ENCODE data around the gene WDR83. TPM values are rescaled to one million over a fixed set of nuclear protein-coding genes. Genes with fewer than 3 reads are reported as not detected.

Gene WDR83
- polyA plus RNA-seq, 4 donors: 10.9 to 23.8 (median 19.9) TPM

Other genes starting within 250 kb of the WDR83 start
- 1 to 10 TPM; 1.6 to 7.3 (median 2.4) TPM for gene ZNF443, start 225.8 kb upstream of the WDR83 start, polyA plus RNA-seq
- 1 to 10 TPM in 1 of 4 donors, under 1 TPM in 1, not detected in 2; 0.76 to 2.9 TPM for gene ZNF709, start 182.0 kb upstream of the WDR83 start, polyA plus RNA-seq
- gene ZNF564, start 115.3 kb upstream of the WDR83 start, polyA plus RNA-seq: 10 to 100 TPM in 2 of 4 donors, 1 to 10 TPM in 2; 6.5 to 14.9 (median 11.3) TPM
- 1 to 10 TPM in 2 of 4 donors, under 1 TPM in 1, not detected in 1; 0.45 to 3.0 (median 1.0) TPM for gene ZNF490, start 56.0 kb upstream of the WDR83 start, polyA plus RNA-seq
- gene ZNF791, start 55.9 kb upstream of the WDR83 start, polyA plus RNA-seq: 10 to 100 TPM in 1 of 4 donors, 1 to 10 TPM in 3; 4.7 to 17.7 (median 5.8) TPM
- 10 to 100 TPM; 42.7 to 64.8 (median 51.0) TPM for gene MAN2B1, start 65 bp upstream of the WDR83 start, polyA plus RNA-seq
- 10 to 100 TPM; 61.5 to 96.9 (median 66.8) TPM for gene DHPS, start 15.1 kb downstream of the WDR83 start, polyA plus RNA-seq
- gene GNG14, start 21.2 kb downstream of the WDR83 start, polyA plus RNA-seq: not detected
- 10 to 100 TPM in 1 of 4 donors, 1 to 10 TPM in 3; 4.5 to 11.8 (median 7.2) TPM for gene FBXW9, start 29.8 kb downstream of the WDR83 start, polyA plus RNA-seq
- 10 to 100 TPM in 3 of 4 donors, 1 to 10 TPM in 1; 9.8 to 41.3 (median 19.7) TPM for gene TNPO2, start 57.1 kb downstream of the WDR83 start, polyA plus RNA-seq
- 100 to 1,000 TPM; 210 to 376 (median 282) TPM for gene TRIR, start 67.9 kb downstream of the WDR83 start, polyA plus RNA-seq
- gene GET3, start 70.7 kb downstream of the WDR83 start, polyA plus RNA-seq: 10 to 100 TPM; 62.1 to 85.4 (median 69.8) TPM
- gene BEST2, start 85.0 kb downstream of the WDR83 start, polyA plus RNA-seq: 1 to 10 TPM in 1 of 4 donors, under 1 TPM in 2, not detected in 1; 0.10 to 3.4 (median 0.16) TPM
- 100 to 1,000 TPM in 3 of 4 donors, 10 to 100 TPM in 1; 61.8 to 206 (median 167) TPM for gene HOOK2, start 108.7 kb downstream of the WDR83 start, polyA plus RNA-seq
- gene JUNB, start 124.7 kb downstream of the WDR83 start, polyA plus RNA-seq: 100 to 1,000 TPM in 2 of 4 donors, 10 to 100 TPM in 2; 44.7 to 234 (median 135) TPM
- 100 to 1,000 TPM; 285 to 523 (median 416) TPM for gene PRDX2, start 135.0 kb downstream of the WDR83 start, polyA plus RNA-seq
- gene THSD8, start 135.3 kb downstream of the WDR83 start, polyA plus RNA-seq: 1 to 10 TPM in 3 of 4 donors, not detected in 1; 2.9 to 4.0 (median 3.1) TPM
- gene RNASEH2A, start 139.8 kb downstream of the WDR83 start, polyA plus RNA-seq: 10 to 100 TPM in 2 of 4 donors, 1 to 10 TPM in 2; 3.1 to 22.3 (median 12.8) TPM
- gene RTBDN, start 167.8 kb downstream of the WDR83 start, polyA plus RNA-seq: 1 to 10 TPM in 1 of 4 donors, under 1 TPM in 2, not detected in 1; 0.64 to 1.7 (median 0.67) TPM
- 1 to 10 TPM in 2 of 4 donors, under 1 TPM in 2; 0.54 to 3.3 (median 0.95) TPM for gene MAST1, start 171.7 kb downstream of the WDR83 start, polyA plus RNA-seq
- gene DNASE2, start 214.6 kb downstream of the WDR83 start, polyA plus RNA-seq: 10 to 100 TPM in 2 of 4 donors, 1 to 10 TPM in 2; 6.5 to 43.1 (median 9.3) TPM
- under 1 TPM in 2 of 4 donors, not detected in 2; 0.09 to 0.13 TPM for gene KLF1, start 220.4 kb downstream of the WDR83 start, polyA plus RNA-seq
- gene GCDH, start 224.4 kb downstream of the WDR83 start, polyA plus RNA-seq: 10 to 100 TPM; 24.8 to 38.9 (median 28.3) TPM